Stimulated activated CD8-positive, alpha-beta memory T cell treated with anti-CD3 and anti-CD28 coated beads, Interleukin-15, amount 100 ng/mL, for 1 hour (primary cell): Measurements from ENCODE around the gene MRPS31.
"Not testable (repeated sequence)": the region's sequence is repeated elsewhere in the genome, so short reads cannot be mapped to it uniquely, and the experiment has no call there.

Experiments used
- DNase-seq: peaks from one replicate; pipeline ENCODE4 v3.0.0-alpha.2; 2020; ENCODE audit warnings: low read depth

Gene MRPS31

DNA sequence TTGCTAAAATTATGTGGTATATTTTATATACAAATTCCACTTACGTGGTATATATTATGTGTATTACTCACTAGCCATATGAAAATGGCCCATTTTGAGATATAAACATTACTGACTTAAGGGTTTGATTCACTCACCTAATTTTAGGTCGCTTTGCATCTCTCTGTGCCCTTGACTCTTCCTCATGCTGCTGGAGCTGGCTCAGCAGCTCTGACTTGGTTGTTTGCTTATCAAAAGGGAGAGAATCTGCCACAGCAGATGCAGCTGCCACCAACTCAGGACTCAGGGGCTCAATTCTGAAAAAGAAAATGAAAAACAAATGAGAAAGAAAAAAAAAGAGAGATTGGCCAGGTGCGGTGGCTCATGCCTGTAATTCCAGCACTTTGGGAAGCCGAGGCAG lies 12.2 kb downstream of the MRPS31 start:
- DNase-seq: no peak

DNA sequence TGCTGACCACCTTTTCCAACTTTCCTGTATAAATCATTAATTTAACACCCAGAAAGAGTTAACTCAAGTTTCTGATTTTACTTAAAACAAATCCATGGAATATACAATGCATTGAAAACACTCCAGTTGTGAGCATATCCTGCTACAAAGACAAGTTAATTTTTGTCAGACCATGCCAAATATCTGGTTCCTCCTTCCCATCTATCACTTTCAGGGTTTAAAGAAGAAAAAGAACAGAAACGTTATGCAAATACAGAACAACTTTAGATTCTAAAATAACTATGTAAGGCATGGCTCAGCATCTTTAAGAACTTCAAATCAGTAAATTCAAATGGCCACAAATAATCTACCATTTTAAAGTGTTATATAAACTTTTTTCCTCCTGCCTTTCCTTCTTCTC lies 14.9 kb downstream of the MRPS31 start:
- DNase-seq: no peak

DNA sequence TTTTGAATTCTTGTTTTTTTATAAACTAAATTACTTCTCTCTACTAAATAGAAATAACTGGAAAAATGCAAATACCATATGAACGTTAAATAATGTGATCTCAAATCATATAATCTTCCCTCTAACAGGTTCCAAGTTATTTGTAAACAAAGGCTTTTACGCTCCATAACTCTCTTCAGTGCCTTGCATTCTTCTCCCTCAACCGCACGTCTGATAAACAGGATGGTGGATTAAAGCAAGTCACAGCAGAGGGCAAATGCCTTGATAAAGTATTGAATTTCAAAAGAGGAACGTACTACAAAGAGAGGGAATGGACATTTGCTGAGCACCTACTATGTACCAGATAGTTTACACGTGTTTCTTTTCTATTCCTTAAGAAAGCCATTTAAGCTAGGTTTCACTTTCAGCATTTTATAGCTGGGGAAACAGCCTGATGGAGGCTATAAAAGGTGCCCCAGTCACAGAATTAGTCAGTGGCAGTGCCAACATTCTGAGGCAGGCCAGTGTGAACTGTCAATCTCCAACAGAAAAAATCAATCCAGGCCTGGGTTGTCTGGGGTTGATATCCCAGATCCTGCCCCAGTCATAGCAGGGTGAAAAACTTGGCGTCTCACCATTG lies 15.8 kb downstream of the MRPS31 start:
- DNase-seq: no peak

DNA sequence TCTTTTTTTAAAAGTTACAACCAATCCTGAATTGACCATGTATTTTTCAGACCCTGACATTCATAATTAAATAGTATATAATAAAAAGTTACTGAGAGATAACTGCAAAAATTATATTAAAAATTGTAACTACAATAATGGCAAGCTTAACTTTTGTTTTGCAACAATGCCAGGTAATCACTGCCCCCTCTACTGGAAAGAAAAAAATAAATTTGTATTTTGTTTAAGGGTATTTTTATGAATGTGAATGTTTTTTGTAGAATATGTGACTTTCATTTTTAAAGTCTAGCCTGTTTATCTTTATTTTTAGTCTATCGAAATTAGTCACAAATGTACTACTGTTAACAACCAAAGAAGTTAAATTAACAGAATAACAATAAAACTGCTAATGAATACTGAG lies 21.7 kb downstream of the MRPS31 start:
- DNase-seq: no peak

DNA sequence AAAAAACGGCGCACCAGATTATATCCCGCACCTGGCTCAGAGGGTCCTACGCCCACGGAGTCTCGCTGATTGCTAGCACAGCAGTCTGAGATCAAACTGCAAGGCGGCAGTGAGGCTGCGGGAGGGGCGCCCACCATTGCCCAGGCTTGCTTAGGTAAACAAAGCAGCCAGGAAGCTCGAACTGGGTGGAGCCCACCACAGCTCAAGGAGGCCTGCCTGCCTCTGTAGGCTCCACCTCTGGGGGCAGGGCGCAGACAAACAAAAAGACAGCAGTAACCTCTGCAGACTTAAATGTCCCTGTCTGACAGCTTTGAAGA lies 35.8 kb downstream of the MRPS31 start:
- DNase-seq: not testable (repeated sequence)

DNA sequence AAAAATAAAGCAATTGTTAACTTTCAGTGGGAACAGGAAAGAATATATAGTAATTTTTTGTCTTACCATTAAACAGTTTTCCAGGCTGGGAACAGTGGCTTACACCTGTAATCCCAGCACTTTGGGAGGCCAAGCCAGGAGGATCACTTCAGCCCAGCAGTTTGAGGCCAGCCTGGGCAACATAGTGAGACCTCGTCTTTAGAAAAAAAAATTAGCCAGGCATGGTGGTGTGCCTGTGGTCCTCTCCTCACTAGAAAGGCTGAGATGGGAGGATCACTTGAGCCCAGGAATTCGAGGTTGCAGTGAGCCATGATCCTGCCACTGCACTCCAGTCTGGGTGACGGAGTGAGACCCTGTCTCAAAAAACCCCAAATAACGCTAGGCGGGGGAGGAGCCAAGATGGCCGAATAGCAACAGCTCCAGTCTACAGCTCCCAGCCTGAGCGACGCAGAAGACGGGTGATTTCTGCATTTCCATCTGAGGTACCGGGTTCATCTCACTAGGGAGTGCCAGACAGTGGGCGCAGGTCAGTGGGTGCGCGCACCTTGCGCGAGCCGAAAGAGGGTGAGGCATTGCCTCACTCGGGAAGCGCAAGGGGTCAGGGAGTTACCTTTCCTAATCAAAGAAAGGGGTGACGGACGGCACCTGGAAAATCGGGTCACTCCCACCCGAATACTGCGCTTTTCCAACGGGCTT lies 36.3 kb downstream of the MRPS31 start:
- DNase-seq: not testable (repeated sequence)

DNA sequence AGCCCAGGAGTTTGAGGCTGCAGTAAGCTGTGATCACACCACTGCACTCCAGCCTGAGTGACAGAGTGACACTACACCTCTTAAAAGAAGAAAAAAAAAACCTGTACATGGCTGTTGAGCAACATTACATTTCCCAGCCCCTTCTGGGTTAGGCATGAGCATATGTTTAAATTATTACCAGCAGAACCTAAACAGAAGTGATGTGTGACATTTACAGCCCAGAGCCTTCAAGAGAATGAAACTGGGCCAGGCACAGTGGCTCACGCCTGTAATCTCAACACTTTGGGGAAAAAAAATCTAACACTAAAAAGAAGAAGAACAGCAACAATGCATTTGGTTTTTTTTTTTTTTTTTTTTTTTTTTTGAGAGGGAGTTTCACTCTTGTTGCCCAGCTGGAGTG lies 38.3 kb downstream of the MRPS31 start:
- no peak for DNase-seq

DNA sequence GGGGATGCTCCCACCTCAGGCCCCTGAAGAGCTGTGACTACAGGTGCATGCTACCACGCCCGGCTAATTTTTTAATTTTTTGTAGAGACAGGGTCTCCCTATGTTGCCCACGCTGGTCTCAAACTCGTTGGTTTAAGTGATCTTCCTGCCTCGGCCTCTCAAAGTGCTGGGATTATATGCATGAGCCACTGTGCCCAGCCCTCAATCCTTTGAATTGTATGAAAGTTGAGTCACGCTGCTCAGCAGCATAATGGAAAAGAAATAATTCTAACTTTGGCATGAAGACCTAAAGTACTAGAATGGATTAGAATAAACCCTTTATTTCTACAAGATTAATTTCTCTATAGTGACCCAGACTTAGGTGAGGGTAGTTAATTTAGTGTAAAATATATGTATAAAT lies 42.4 kb downstream of the MRPS31 start:
- DNase-seq: no peak

DNA sequence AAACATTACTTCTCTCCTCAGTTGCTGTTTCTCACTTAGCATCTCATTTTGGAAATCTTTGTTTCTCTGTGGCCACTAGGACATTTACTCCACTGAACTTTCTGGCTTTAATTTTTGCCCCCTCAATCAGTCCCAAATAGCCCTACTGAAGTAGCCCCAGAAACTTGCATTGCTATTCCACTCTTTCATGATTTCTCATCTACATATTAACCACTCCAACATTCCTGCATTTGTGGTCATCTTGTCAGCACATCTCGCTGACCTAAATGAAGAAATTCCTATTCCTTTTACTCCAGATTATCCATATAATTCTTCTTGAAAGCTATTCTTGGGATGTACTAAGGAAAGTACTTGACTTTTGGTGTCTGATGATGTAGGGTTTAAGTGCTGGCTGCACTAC lies 56.6 kb downstream of the MRPS31 start:
- not testable (repeated sequence) for DNase-seq

DNA sequence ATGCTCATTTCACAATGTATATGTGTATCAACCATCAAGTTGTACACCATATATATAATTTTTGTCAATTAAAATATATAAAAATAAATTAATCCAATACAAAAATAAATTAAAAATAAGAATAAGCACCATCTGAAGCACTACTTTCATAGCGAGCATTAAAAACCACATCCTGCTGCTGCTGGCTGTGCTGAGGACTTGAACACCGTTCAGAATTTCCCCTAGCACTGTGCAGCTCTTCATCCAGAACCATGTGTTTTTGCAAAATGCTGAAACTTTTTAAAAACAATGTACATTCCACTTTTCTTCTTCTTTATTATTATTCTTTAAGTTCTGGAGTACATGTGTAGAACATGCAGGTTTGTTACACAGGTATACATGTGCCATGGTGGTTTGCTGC lies 64.6 kb downstream of the MRPS31 start:
- DNase-seq: no peak

DNA sequence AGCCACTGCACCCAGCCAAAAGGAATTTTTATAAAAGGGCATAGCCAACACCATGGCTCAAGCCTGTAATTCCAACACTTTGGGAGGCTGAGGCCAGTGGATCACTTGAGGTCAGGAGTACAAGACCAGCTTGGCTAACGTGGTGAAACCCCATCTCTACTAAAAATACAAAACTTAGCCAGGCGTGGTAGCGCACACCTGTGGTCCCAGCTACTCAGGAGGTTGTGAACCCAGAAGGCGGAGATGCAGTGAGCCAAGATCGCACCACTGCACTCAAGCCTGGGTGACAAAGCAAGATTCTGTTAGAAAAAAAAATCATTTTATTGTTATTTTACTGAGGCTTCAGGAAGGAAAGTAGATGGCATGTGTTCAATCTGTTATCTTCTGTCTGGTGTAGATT lies 73.3 kb downstream of the MRPS31 start:
- DNase-seq: no peak

DNA sequence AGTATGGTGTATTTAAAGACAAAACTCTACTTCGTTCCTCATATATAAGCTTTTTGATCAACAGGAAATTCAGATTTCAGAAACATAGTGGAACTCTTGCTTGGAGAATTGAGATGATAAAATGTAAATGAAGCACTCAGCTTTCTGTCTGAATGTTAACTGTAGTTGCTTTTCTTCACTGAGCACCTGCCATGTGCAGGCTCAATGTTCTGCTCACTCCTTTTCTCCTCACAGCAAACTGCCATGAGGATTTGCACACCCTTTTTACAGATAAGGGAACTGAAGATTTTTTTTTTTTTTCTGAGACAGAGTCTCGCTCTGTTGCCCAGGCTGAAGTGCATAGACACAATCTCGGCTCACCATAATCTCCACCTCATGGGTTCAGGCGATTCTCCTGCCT lies 76.6 kb downstream of the MRPS31 start:
- DNase-seq: no peak

DNA sequence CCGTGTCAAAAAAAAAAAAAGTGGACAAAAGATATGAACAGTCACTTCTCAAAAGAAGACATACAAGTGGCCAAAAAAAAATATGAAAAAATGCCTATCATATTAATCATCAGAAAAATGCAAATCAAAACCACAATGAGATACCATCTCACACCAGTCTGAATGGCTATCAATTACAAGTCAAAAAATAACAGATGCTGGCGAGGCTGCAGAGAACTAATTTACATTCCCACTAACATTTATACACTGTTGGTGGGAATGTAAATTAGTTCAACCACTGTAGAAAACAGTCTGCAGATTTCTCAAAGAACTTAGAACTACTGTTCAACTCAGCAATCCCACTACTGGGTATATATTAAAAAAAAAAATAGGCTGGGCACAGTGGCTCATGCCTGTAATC lies 78.0 kb downstream of the MRPS31 start:
- DNase-seq: no peak

DNA sequence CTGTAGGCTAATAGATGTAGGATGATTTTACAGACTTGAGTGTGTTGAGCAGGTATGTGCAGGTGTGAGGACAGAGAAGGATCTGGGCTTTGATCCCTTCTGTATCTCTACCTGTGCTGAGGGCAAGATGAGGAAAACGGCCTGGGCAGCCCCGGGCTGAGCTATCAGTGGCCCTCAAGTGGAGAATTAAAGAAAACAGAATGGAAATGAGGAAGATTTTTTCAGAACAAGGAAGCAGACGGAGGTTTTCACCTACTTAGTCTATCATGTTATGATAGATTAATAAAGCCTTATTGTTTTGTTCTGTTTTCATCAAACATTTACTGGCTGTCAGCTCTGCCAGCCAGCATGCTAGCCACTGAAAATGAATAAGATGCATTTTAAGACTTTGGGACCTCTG lies 82.2 kb downstream of the MRPS31 start:
- DNase-seq: no peak

DNA sequence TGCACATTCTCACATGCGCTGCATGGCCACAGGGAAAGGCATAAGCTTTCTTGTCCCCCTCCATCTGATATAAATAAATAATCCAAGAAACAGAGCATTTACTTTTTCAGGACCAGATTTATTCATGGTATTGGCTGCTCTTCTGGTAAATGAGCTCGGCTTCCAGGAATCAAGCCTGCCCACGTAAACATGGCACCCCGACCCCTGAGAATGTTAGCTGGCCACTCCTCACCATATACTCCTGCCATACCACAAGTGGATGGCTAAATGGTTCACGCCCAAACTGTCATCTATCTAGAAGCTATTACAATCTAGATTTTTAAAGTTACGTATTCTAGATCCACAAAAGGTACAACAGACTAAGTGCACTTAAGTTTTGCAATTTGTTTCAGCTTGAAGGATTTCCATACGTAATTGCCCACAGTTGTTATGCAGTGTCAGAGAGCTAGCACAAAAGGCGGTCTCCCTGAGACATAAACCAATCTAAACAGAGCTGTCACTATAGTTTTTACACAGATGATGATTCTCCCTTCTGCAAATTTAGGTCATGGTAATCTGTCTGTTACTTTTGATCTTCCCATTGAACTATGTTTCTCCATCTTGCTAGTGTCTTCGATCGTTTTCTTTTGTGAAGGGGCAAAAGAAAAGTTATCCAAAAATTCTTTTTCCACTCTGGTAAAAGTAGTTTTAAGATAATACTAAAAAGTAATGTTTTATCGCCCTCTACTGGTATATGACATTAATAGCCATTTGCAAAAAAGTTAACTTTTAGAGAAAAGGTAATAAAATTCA lies 88.3 kb downstream of the MRPS31 start:
- no peak for DNase-seq

DNA sequence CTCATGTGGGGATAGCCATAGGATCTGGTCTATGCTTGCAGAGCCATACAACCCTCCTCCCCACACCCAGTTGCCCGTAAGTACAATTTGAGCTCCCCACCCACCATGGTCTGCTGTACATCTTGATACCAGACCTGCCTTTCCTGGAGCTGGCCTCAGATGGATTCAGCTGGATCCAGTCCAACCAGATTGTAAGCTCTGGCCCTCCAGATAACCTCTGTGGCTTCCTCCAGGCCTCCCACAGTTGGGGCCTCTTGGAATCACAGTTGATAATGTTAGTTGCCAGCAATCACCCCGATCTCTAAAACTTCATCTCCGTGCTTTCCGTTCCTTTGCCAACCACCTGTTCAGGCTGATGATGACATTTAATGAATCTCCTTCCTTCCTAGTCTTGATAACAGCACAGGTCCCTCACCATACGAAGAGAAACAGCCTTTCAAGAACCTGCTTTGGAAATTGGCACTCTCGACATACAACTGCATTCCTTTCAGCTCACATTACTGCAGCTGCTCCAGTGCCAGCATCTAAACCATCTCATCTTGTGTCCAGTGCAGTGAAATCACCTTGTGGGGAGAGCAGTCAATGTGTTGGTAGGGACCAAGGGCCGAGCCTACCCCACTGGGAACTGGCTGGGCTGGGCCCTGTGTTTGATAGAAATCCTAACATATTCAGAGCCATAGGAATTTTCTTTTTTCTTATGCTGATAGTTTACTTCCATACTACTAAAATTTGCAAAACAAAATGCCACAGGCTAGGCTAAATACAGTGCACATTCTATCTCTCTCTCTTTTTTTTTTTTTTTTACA lies 89.4 kb downstream of the MRPS31 start:
- DNase-seq: no peak

DNA sequence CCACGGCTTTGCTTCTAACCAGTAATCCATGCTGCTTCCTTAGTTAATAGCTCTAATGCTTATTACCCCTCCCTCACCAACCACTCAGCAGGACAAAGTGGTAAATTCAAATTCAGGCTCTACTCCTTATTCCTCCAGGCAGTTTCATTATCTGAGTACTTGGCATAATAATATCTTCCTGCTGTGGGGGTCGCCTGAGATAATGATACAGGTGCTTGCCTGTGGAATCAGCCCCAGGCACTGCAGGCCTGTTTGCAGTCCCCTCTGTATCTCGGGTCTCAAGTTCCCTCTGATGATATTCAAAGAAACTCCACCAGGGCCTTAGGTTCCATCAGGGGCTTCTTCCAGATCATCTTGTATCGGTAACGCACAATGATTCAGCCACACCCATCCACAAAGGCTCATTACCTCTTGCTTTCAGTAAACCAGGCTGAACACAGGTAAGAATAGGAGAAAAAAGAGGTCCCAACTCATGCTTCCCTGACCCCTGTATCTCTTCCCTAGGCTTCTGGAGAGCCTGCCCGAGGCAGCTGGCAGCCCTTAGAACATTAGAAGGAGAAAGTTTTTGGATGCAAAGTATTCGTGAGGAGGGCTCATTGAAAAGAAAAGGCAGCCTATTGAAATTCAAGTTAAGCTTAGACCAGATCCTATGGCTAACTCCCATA lies 90.2 kb downstream of the MRPS31 start:
- DNase-seq: no peak

DNA sequence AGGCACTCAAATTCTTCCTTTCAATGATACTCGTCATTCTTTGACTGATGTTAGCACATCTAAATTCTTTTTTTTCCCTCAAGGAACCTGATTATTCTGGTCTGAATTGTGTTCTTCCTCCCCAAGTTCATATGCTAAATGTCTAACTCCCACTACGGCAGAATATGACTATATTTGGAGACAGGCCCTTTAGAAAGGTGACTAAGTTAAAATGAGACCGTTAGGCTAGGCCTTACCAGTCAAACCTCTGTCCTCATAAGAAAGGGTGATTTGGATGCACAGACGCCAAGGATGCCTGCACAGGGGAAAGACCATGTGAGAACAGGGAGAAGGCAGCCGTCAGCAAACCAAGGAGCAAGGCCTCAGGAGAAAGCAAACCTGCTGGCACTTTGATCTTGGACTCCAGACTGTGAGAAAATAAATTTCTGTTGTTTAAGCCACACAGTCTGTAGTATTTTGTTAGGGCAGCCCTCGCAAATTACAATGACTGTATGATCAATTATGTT lies 91.5 kb downstream of the MRPS31 start:
- DNase-seq: no peak
